Smooth muscle cell of the coronary artery (primary cell): ENCODE data around the gene SDE2. TPM values are rescaled to one million over a fixed set of nuclear protein-coding genes. Genes with fewer than 3 reads are reported as not detected.

ENCODE experiments used
- total RNA-seq: library from RNA; depleted of rRNA; stranded (reverse); fragments of >200 nt; gene quantifications from 2 replicates; pipeline ENCODE4 v1.2.3, GENCODE V29; 2014; ENCODE audit warnings: low replicate concordance

SDE2 gene
- 11.2 and 22.8 TPM in 2 replicates for total RNA-seq

DNA sequence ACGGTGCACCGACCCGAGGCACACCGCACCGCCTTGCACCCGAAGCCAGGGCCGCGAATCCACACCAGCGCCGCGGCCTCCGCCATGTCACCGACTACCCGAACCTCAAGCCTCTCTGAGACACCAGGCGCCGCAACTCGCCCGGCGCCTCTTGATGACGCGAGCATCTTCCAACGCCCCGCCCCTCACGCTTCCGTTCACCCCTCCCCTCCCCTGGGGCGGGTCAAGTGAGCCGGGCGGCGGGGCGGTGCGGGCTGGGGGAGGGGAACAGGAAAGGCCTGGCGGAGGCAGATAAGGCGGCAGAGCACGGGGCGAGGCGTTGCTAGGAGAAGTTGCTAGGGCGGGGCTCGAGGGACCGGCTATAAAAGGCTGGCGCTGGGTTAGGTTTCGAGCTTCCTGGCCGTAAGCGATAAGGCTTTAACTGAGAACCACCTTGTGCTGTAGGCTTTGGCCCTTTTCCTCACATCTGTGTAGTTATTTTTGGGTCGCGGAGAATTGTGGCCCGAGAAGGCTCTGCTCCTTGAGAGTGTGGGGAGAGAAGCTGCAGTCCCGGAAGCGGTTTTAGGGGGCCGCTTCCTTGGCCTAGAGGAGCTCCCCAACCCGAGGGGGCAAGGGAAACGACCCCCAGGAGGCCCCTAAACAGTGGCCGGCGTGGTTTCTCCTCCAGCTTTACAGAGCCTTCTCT is at the start of gene SDE2:
TSS of gene SDE2 (minus strand) at position 117 of the 685 bp plus-strand sequence. CDS start at position 86, 31 bp downstream.

GRCh38 chr1:225941187-225941941 is 57.8 kb downstream of the SDE2 start, which contains the start of gene LEFTY2:
Gene LEFTY2 (minus strand): TSS chr1:225941220. CDS start chr1:225941140, 80 bp downstream.

Other genes with a start within 250 kb of the SDE2 start
- 205 and 218 TPM in 2 replicates for gene SRP9, start 221.5 kb downstream of the SDE2 start, total RNA-seq
- 10.7 and 45.7 TPM in 2 replicates for gene EPHX1, start 189.2 kb downstream of the SDE2 start, total RNA-seq
- gene TMEM63A, start 117.0 kb downstream of the SDE2 start, total RNA-seq = 12.0 and 19.3 TPM in 2 replicates
- gene LEFTY1, start 110.2 kb downstream of the SDE2 start, total RNA-seq = 0.08 and 0.23 TPM in 2 replicates
- 30.3 and 34.9 TPM in 2 replicates for gene PYCR2, start 75.1 kb downstream of the SDE2 start, total RNA-seq
- 0.08 TPM in 1 of 2 replicates, not detected in the other for gene LEFTY2, start 58.1 kb downstream of the SDE2 start, total RNA-seq
- gene H3-3A, start 63.4 kb upstream of the SDE2 start, total RNA-seq = 46.7 and 189 TPM in 2 replicates
- gene ACBD3, start 187.4 kb upstream of the SDE2 start, total RNA-seq = 59.8 and 79.6 TPM in 2 replicates
- gene MIXL1, start 224.3 kb upstream of the SDE2 start, total RNA-seq = not detected in 2 replicates